H1 (cell line): ENCODE measurements around the gene UBXN11. TPM values are rescaled to one million over a fixed set of nuclear protein-coding genes. Genes with fewer than 3 reads are reported as not detected.

ENCODE experiments used
- CHD2 ChIP-seq: IDR thresholded peaks from 2 replicates; pipeline ENCODE4 v1.6.1; 2012; ENCODE audit warnings: low read length, improper control_type of control experiment
- E2F6 ChIP-seq: IDR thresholded peaks from 2 replicates; pipeline ENCODE4 v1.6.1; 2012; ENCODE audit warnings: inconsistent platforms
- KDM1A ChIP-seq: fragments of 200-600, 300-600 bp; sonication (generic); IDR thresholded peaks from 2 replicates; pipeline ENCODE4 v1.7.1; 2016; ENCODE audit warnings: mild to moderate bottlenecking, low read length, borderline replicate concordance
- KDM5A ChIP-seq: fragments of 200-600 bp; IDR thresholded peaks from 2 replicates; pipeline ENCODE4 v1.7.1; 2012; ENCODE audit warnings: mild to moderate bottlenecking, low read length, inconsistent platforms, mixed read lengths
- NRF1 ChIP-seq: IDR thresholded peaks from 2 replicates; pipeline ENCODE4 v1.6.1; 2011; ENCODE audit warnings: mild to moderate bottlenecking, low read depth, low read length, improper control_type of control experiment
- RBBP5 ChIP-seq: IDR thresholded peaks from 2 replicates; pipeline ENCODE4 v1.7.1; 2012; ENCODE audit warnings: low read depth, mild to moderate bottlenecking, inconsistent platforms, low read length, moderate library complexity, borderline replicate concordance
- SUZ12 ChIP-seq: fragments of 200-600 bp; sonication (generic); IDR thresholded peaks from 2 replicates; pipeline ENCODE4 v1.6.1; 2012; ENCODE audit warnings: mild to moderate bottlenecking, inconsistent platforms, low read length, moderate library complexity, mixed read lengths
- TEAD4 ChIP-seq: IDR thresholded peaks from 2 replicates; pipeline ENCODE4 v1.6.1; 2012; ENCODE audit warnings: low read depth, low read length, inconsistent platforms, mixed read lengths
- USF2 ChIP-seq: IDR thresholded peaks from 2 replicates; pipeline ENCODE4 v1.6.1; 2011; ENCODE audit warnings: low read length, improper control_type of control experiment
- YY1 ChIP-seq: IDR thresholded peaks from 2 replicates; pipeline ENCODE4 v1.6.1; 2011; ENCODE audit warnings: low read depth, mild to moderate bottlenecking, low read length
- polyA plus RNA-seq, 7 experiments: library from polyadenylated mRNA; depleted of rRNA in 3 of 7; stranded (reverse) in 5 of 7; unstranded in 2 of 7; fragments of >200 nt in 5 of 7; fragments of 200-250 nt in 2 of 7; gene quantifications; 1 replicate in 5 of 7; 2 replicates in 1 of 7; 4 replicates in 1 of 7; pipeline versions ENCODE4 v1.2.1 to v1.2.3, GENCODE V29; 2011 to 2013; ENCODE audit warnings: missing spikeins in 2 of 7, mixed read lengths in 2 of 7
- total RNA-seq: library from RNA; stranded (reverse); fragmentation: NEBNext Ultra II Directional; extraction: Animal tissue kit (Norgen Biotek cat#: 25700); gene quantifications from 2 replicates; pipeline ENCODE4 v1.2.1, GENCODE V29; 2021
- TF ChIP-seq, protein P1 (sequence below): fragments of 300-600 bp; sonication (generic); IDR thresholded peaks from 2 replicates; pipeline ENCODE4 v1.7.1; 2012; ENCODE audit warnings: low read length, moderate library complexity, mild to moderate bottlenecking, inconsistent platforms; ENCODE audit not compliant: insufficient replicate concordance

Gene UBXN11
- total and polyA plus RNA-seq, 2 of the 8 experiments (the other 6 are each of a cell fraction or from before 2014, with no cell fraction given) = 6.3 to 10.4 TPM

DNA sequence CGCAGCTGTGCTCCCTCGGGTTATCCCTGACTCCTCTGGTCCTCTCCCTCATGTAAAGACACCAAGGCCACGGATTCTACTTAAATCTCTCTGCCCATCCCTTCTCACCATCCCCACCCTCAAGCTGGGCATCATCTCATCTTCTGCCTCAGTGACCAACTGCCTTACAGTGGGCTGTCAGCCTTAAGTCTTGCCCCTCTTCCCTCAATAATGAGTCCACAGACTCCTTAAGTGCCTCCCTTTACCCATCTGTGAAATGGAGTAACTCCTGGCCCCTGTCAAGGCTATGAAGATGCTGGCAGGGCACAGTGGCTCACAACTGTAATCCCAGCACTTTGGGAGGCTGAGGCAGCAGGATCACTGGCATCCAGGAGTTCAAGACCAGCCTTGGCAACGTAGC lies 14.5 kb downstream of the UBXN11 start (continued):
- TF ChIP-seq, protein P1, sequence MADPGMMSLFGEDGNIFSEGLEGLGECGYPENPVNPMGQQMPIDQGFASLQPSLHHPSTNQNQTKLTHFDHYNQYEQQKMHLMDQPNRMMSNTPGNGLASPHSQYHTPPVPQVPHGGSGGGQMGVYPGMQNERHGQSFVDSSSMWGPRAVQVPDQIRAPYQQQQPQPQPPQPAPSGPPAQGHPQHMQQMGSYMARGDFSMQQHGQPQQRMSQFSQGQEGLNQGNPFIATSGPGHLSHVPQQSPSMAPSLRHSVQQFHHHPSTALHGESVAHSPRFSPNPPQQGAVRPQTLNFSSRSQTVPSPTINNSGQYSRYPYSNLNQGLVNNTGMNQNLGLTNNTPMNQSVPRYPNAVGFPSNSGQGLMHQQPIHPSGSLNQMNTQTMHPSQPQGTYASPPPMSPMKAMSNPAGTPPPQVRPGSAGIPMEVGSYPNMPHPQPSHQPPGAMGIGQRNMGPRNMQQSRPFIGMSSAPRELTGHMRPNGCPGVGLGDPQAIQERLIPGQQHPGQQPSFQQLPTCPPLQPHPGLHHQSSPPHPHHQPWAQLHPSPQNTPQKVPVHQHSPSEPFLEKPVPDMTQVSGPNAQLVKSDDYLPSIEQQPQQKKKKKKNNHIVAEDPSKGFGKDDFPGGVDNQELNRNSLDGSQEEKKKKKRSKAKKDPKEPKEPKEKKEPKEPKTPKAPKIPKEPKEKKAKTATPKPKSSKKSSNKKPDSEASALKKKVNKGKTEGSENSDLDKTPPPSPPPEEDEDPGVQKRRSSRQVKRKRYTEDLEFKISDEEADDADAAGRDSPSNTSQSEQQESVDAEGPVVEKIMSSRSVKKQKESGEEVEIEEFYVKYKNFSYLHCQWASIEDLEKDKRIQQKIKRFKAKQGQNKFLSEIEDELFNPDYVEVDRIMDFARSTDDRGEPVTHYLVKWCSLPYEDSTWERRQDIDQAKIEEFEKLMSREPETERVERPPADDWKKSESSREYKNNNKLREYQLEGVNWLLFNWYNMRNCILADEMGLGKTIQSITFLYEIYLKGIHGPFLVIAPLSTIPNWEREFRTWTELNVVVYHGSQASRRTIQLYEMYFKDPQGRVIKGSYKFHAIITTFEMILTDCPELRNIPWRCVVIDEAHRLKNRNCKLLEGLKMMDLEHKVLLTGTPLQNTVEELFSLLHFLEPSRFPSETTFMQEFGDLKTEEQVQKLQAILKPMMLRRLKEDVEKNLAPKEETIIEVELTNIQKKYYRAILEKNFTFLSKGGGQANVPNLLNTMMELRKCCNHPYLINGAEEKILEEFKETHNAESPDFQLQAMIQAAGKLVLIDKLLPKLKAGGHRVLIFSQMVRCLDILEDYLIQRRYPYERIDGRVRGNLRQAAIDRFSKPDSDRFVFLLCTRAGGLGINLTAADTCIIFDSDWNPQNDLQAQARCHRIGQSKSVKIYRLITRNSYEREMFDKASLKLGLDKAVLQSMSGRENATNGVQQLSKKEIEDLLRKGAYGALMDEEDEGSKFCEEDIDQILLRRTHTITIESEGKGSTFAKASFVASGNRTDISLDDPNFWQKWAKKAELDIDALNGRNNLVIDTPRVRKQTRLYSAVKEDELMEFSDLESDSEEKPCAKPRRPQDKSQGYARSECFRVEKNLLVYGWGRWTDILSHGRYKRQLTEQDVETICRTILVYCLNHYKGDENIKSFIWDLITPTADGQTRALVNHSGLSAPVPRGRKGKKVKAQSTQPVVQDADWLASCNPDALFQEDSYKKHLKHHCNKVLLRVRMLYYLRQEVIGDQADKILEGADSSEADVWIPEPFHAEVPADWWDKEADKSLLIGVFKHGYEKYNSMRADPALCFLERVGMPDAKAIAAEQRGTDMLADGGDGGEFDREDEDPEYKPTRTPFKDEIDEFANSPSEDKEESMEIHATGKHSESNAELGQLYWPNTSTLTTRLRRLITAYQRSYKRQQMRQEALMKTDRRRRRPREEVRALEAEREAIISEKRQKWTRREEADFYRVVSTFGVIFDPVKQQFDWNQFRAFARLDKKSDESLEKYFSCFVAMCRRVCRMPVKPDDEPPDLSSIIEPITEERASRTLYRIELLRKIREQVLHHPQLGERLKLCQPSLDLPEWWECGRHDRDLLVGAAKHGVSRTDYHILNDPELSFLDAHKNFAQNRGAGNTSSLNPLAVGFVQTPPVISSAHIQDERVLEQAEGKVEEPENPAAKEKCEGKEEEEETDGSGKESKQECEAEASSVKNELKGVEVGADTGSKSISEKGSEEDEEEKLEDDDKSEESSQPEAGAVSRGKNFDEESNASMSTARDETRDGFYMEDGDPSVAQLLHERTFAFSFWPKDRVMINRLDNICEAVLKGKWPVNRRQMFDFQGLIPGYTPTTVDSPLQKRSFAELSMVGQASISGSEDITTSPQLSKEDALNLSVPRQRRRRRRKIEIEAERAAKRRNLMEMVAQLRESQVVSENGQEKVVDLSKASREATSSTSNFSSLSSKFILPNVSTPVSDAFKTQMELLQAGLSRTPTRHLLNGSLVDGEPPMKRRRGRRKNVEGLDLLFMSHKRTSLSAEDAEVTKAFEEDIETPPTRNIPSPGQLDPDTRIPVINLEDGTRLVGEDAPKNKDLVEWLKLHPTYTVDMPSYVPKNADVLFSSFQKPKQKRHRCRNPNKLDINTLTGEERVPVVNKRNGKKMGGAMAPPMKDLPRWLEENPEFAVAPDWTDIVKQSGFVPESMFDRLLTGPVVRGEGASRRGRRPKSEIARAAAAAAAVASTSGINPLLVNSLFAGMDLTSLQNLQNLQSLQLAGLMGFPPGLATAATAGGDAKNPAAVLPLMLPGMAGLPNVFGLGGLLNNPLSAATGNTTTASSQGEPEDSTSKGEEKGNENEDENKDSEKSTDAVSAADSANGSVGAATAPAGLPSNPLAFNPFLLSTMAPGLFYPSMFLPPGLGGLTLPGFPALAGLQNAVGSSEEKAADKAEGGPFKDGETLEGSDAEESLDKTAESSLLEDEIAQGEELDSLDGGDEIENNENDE = no peak
- TF ChIP-seq SUZ12 = no peak
- TF ChIP-seq RBBP5 = no peak
- TF ChIP-seq NRF1 = no peak
- no peak for TF ChIP-seq KDM5A
- TF ChIP-seq USF2 = no peak
- no peak for TF ChIP-seq KDM1A
- TF ChIP-seq CHD2 = no peak
- TF ChIP-seq YY1 = no peak
- no peak for TF ChIP-seq TEAD4
- no peak for TF ChIP-seq E2F6
